Heart left ventricle (tissue), 16 donors: ENCODE results near the gene BICRAL. TPM values are rescaled to one million over a fixed set of nuclear protein-coding genes. Genes with fewer than 3 reads are reported as not detected.

Experiments
- ATAC-seq, 4 donors: fragments of 200-7000 bp; cut with Tn5 transposase; one replicate each; pipeline ENCODE4 v1.9.1; 2020 to 2022; ENCODE audit warnings: moderate library complexity in 4 of 4, mild to moderate bottlenecking in 3 of 4, moderate number of reproducible peaks in 1 of 4
- DNase-seq, 5 donors: peaks; one replicate each; pipeline ENCODE4 v3.0.0-alpha.2; 2020
- H3K27ac ChIP-seq, 12 donors: fragments of 200-600 bp; sonication (generic) in 4 of 12; one replicate each; pipeline versions ENCODE4 v1.5.0 to v1.8.0; 2016 to 2022; ENCODE audit warnings: mild to moderate bottlenecking in 2 of 12
- H3K27me3 ChIP-seq, 9 donors: fragments of 200-600 bp; sonication (generic) in 2 of 9; one replicate each; pipeline versions ENCODE4 v1.5.1 to v1.8.0; 2016 to 2022; ENCODE audit warnings: mild to moderate bottlenecking in 3 of 9
- H3K36me3 ChIP-seq, 9 donors: fragments of 200-600 bp; sonication (generic) in 2 of 9; one replicate each; pipeline versions ENCODE4 v1.5.0 to v1.8.0; 2018 to 2022; ENCODE audit warnings: mild to moderate bottlenecking in 2 of 9
- H3K4me1 ChIP-seq, 12 donors: fragments of 200-600 bp; sonication (generic) in 4 of 12; one replicate each; pipeline versions ENCODE4 v1.5.0 to v1.8.0; 2016 to 2022; ENCODE audit warnings: mild to moderate bottlenecking in 3 of 12
- H3K4me3 ChIP-seq, 12 donors: fragments of 200-600 bp; sonication (generic) in 4 of 12; one replicate each; pipeline versions ENCODE4 v1.5.0 to v1.8.0; 2017 to 2022; ENCODE audit warnings: mild to moderate bottlenecking in 9 of 12, moderate library complexity in 4 of 12
- H3K9me3 ChIP-seq, 12 donors: fragments of 200-600 bp; sonication (generic) in 4 of 12; one replicate each; pipeline versions ENCODE4 v1.5.0 to v1.8.0; 2016 to 2022; ENCODE audit warnings: mild to moderate bottlenecking in 1 of 12
- CTCF ChIP-seq, 12 donors: fragments of 200-600 bp; sonication (generic) in 4 of 12; IDR thresholded peaks; one replicate each; pipeline versions ENCODE4 v1.5.0 to v1.8.0; 2018 to 2022; ENCODE audit warnings: antibody characterized with exemption in 12 of 12, mild to moderate bottlenecking in 5 of 12
- POLR2A ChIP-seq, 2 donors: fragments of 450-650 bp; IDR thresholded peaks; one replicate each; pipeline ENCODE4 v1.6.1; 2017; ENCODE audit warnings: antibody characterized with exemption in 2 of 2, mild to moderate bottlenecking in 2 of 2, moderate library complexity in 2 of 2
- WGBS, 4 donors: extraction: QIAGEN DNeasy Blood & Tissue Kit in 2 of 4; methylation state at CpG; one replicate each; pipeline versions ENCODE4 v1.1.5 to v1.1.7; 2013 to 2018; 5-methylcytosine and 5-hydroxymethylcytosine counted together
- intact Hi-C, 10 donors: fragments of 100-400 bp; cut with DNase I; formaldehyde crosslinking; loops; one replicate each; pipeline versions ENCODE4 v1.11.1 to v1.14.2; 2022
- polyA plus RNA-seq, 2 donors: library from polyadenylated mRNA; stranded (reverse); fragments of 200-250 nt; gene quantifications; one replicate each; pipeline ENCODE4 v1.2.3, GENCODE V29; 2013
- total RNA-seq, 9 donors: library from RNA; depleted of rRNA in 2 of 9; stranded (reverse); fragments of >200 nt in 2 of 9; fragmentation: NEBNext Ultra II Directional in 3 of 9; extraction: Animal tissue kit (Norgen Biotek cat#: 25700) in 3 of 9; gene quantifications; one replicate each; pipeline versions ENCODE4 v1.1.0 to v1.2.4, GENCODE V29; 2016 to 2023
- donor health status: ischemic (EF 13 %, LVEDD 7.1; RV severe dilation, severe dysfunction).
- donor health status: healthy with polysubstance abuse.
- donor health status: DM: no; HTN: yes; CAD: no.
- donor health status: DM: no; HTN: no; CAD: no.
- donor health status: ischemic (EF 25% LVEDD 6.9; RV normal size, moderate dysfunction).
- donor health status: ischemic (EF 25% LVEDD 5.7; RV mildly dilated, moderate dysfunction).
- donor health status: healthy.
- donor health status: DM: yes; HTN: yes; CAD: no.
- donor health status: ischemic (EF 35%, LVEDD 5.7; RV mildly dilated, moderate dysfunction).
- donor health status: nonischemic (EF 11% LVEDD 7.7; RV severe dilation, severe dysfunction).
- donor health status: DM: yes; HTN: yes; CAD: no.
- donor health status: PGD.
- donor health status: ischemic (EF 29% LVEDD 5.4; RV normal size, mild dysfunction).
- donor health status: nonischemic (EF 23%, LVEDD 6.1; RV moderate dilation, normal function).

Gene BICRAL
- total and polyA plus RNA-seq, 11 donors = 2.5 to 17.1 (median 11.7) TPM

GRCh38 chr6:42848700-42849099 is 66.8 kb downstream of the BICRAL start:
- no peak for ATAC-seq
- no peak for DNase-seq
- Histone ChIP-seq H3K4me3 (no peak overlapping the region), H3K4me1 (no peaks in the 10 kb centered on the region), H3K9me3 (no peaks in the 10 kb centered on the region), H3K27me3 (no peaks in the 10 kb centered on the region), H3K36me3 (peaks cover 0 to 59% (median 31%) of the 10 kb centered on the region in 9 donors), H3K27ac (no peak overlapping the region)
- TF ChIP-seq POLR2A (IDR thresholded peaks at IDR 0.05) (no peak), CTCF (IDR thresholded peaks at IDR 0.05) (no peak)
- intact Hi-C loops = no loop called here
- 89 to 97% (median 94%) methylated on average over 4 of the region's 4 CpGs for WGBS, 4 donors

GRCh38 chr6:42851599-42851998 is 69.7 kb downstream of the BICRAL start:
- no peaks in the 10 kb centered on the region for H3K4me1 ChIP-seq
- TF ChIP-seq CTCF (IDR thresholded peaks at IDR 0.05) (no peak), POLR2A (IDR thresholded peaks at IDR 0.05) (no peak)
- WGBS, 4 donors = 95 to 100% (median 96%) methylated on average over 2 of the region's 2 CpGs
- H3K27me3 ChIP-seq = no peaks in the 10 kb centered on the region
- no peak overlapping the region for H3K4me3 ChIP-seq
- no peak overlapping the region for H3K27ac ChIP-seq
- DNase-seq (no peak), ATAC-seq (no peak)
- H3K36me3 ChIP-seq = peaks cover 0 to 76% (median 53%) of the 10 kb centered on the region in 9 donors
- intact Hi-C loops = loop anchor here in 1 of 10 donors (10.0 kb wide), 1 partner anchor 57 kb away; no protein-coding TSS in a partner anchor
- H3K9me3 ChIP-seq = no peaks in the 10 kb centered on the region

GRCh38 chr6:42860036-42860435 is 78.2 kb downstream of the BICRAL start:
- 92 to 98% (median 97%) methylated on average over 1 of the region's 1 CpG for WGBS, 4 donors
- ATAC-seq (no peak), DNase-seq (no peak)
- Histone ChIP-seq H3K27ac (no peak overlapping the region), H3K4me1 (no peaks in the 10 kb centered on the region), H3K27me3 (no peaks in the 10 kb centered on the region), H3K4me3 (no peak overlapping the region), H3K9me3 (no peaks in the 10 kb centered on the region), H3K36me3 (peaks cover 0 to 100% (median 98%) of the 10 kb centered on the region in 9 donors)
- intact Hi-C loops = loop anchor here in 1 of 10 donors (5.0 kb wide), 1 partner anchor 193 kb away; no protein-coding TSS in a partner anchor
- TF ChIP-seq POLR2A (IDR thresholded peaks at IDR 0.05) (no peak), CTCF (IDR thresholded peaks at IDR 0.05) (no peak)

GRCh38 chr6:42860481-42860880 is 78.6 kb downstream of the BICRAL start:
- H3K4me1 ChIP-seq = no peaks in the 10 kb centered on the region
- 93 to 96% (median 94%) methylated on average over 6 of the region's 6 CpGs for WGBS, 4 donors
- TF ChIP-seq CTCF (IDR thresholded peaks at IDR 0.05) = no peak
- TF ChIP-seq POLR2A (IDR thresholded peaks at IDR 0.05) = no peak
- peaks cover 0 to 100% (median 98%) of the 10 kb centered on the region in 9 donors for H3K36me3 ChIP-seq
- DNase-seq = no peak
- intact Hi-C loops = loop anchor here in 1 of 10 donors (5.0 kb wide), 1 partner anchor 193 kb away; no protein-coding TSS in a partner anchor
- H3K4me3 ChIP-seq = no peak overlapping the region
- no peaks in the 10 kb centered on the region for H3K9me3 ChIP-seq
- no peak for ATAC-seq
- no peaks in the 10 kb centered on the region for H3K27me3 ChIP-seq
- H3K27ac ChIP-seq = no peak overlapping the region
